H54 (cell line): ENCODE measurements around the gene PRKAA2.

Experiments
- DNase-seq: peaks from one replicate; pipeline ENCODE4 v3.0.0; 2011; ENCODE audit warnings: low spot score, mixed read lengths; ENCODE audit not compliant: insufficient read length
- FAIRE-seq: peaks from 3 replicates; lab custom pipeline; 2011; peaks lifted over from hg19 to GRCh38; lab: Jason Lieb, UNC
- POLR2A ChIP-seq: IDR thresholded peaks from 2 replicates; pipeline ENCODE4 v1.6.1; 2011; ENCODE audit warnings: low read depth, mild to moderate bottlenecking, low read length

The PRKAA2 gene

DNA sequence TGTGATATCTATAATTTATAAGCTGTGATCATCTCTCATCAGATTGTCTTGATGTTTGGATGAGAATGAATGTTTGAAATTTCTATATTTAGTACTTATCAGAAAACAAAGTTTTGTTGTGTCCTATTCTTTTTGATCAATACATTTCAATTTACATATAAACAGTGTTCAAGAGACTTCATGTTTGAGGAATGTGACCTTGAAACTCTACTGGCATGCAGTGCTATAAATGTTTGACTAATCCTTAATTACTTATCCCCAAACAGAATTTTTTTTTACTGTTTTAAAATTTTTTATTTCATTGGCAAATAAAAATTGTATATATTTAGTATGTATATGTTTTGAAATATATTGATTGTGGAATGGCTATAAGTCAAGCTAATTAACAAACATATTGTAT is 1.5 kb upstream of the PRKAA2 start:
- FAIRE-seq (no peak), DNase-seq (no peak)
- no peak for TF ChIP-seq POLR2A

DNA sequence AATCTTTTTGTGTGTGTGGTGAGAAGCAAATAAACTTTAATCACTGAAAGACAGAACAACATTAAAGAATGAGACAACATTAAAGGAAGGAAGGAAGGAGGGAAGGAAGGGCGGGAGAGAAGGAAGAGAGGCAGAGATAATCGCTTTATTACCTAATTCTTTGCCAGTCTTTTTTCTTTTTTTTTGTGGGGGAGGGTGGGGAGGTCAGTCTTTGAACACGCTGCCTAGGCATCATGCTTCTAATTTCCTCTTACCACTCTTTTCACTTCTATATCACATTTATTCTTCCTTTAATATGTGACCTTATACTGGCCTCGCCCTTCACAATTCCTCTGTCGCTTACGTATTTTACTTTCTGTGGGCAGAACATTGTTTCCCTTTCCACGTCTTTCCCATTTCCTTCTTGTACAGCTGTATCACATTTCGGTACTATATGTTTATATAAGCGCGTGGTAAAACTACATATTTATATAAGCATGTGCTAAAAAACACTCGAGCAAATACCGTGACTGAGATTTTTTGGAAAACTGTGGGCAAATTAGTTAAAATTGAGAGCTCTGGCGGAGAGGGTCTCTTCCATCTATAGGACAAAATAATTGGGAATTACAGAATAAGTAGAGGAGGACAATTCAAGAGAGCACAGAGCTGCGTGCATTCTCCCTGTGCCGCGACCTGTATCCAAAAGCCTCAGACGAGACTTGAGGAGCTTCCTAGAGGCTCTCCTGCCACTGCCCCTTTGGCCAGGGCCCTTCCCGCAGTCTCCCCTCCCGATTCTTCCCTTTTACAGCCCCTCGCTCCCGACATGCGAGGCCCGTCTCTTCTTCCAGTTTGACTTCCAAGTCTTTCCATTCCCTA is 823 bp upstream of the PRKAA2 start:
- no peak for DNase-seq
- TF ChIP-seq POLR2A, result no peak
- FAIRE-seq, result no peak

DNA sequence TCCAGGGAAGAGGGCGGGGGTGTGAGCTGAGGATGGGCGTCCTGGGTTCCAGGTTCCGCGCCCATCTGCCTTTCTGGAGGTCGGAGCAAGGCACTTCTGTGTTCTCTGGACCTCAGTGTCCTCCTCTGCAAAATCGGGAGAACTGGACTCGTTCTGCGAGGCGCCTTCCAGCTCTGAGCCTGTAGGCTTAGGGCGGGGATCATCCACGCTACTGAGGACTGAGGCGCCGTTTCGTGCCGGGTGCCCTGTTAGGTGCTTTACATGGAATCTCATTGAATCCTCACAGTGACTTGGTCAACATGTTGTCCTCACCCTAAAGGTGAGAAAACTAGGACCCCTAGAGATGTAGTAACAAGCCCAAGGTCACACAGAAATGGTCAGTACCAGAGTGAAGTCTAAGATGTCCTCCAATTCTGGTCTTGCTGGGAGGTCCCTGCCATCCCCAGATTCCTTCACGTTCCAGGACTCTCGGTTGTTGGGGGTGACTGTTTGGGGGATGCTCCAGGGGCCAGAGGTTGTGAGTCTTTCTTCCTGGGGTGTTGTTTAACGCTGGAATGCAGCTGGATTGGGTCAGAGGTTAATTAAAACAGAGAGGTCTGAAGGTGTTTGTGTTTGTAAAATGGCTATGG is 677 bp downstream of the PRKAA2 start:
- peak; percentile 15 for DNase-seq

DNA sequence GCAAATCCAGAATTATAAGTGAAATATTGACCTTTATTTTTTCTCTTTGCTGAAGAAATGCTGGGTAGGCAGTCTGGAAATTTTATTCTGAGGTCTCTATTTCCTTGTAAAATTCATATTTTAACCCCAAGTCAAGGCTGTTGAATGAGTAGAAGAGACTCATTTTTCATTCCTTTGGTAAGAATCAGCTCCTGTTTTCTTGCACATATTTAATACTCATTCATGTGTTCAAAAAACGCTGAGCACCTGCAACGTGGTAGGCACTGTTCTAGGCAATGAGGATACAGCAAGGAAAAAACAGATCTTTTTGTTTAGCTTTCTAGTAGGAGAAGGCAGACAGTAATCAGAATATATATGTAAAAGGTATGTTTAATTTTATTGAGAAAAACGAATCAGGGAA is 1.5 kb downstream of the PRKAA2 start:
- FAIRE-seq (no peak), DNase-seq (no peak)
- TF ChIP-seq POLR2A, result no peak

More for the DNA sequence above, 677 bp downstream of the PRKAA2 start:
- FAIRE-seq, result peak; percentile 82
- TF ChIP-seq POLR2A, result no peak

DNA sequence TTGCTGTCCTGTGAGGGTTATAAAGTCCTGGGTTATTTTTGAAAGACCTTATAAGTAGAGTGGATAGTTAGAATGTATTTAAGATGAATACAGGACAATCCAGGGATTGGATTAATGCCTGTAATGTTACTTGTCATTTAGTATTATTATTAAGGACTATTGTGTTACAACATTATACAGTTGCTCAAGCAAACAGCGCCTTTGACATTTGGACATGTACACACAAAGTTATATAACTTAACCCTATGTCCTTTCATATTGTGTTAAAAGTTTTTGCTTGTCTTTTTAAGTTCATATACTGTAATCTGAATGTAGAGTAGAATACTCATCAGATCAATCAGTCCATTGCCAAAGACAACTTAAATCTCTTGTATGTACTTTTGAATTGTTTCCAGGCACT is 2.0 kb downstream of the PRKAA2 start:
- no peak for DNase-seq
- no peak for TF ChIP-seq POLR2A
- peak; percentile 36 for FAIRE-seq

DNA sequence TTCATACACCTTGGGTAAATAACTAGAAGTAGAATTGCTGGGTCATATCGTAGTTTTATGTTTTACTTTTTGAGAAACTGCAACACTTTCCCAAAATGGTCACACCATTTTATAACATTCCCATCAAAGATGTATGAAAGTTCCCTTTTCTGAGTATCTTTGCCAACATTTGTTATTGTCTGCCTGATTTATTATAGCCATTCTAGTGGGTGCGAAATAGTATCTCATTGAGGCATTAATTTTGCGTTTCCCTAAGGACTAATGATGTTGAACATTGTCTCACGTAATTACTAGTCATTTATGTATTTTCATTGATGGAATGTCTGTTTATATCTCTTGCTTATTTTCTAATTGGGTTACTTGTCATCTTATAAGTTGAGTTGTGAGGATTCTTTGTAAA is 3.4 kb downstream of the PRKAA2 start:
- DNase-seq (no peak), FAIRE-seq (no peak)
- TF ChIP-seq POLR2A, result no peak

DNA sequence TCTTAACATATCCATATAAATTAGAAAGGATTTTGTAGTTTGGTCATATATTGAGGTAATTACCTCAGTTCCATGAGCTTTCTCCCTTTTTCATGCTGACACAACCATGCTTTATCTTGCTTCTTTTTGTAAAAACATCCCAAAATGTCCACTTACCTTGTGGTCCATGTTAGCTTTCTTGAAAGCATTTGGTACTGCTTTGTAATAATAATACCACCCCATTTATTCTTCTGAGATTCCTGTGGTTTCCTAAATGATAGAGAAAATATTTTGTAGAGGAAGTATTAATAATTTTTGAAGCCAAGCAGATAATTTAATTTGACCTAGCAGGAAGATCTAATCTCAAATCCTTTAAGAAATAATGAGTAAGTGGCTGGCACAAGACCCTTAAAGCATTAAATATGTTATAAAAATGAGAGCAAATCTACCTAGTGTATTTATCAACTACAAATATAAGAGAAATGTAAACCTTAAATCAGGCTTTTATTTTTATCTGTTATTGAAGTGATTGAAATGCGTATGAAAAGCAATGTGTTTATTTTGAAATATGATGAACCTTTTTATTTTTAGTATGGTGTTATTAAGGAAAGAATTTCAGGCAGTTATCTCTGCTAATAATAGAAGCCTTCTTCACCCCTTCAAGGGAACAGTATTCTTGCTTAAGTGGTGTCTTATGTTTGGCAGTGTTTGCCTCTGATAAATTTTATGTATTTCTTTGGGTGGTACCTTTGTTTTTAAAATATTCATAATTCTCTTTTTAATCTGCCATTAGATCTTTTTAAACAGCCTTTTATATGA is 9.2 kb downstream of the PRKAA2 start:
- TF ChIP-seq POLR2A, result no peak
- no peak for FAIRE-seq
- no peak for DNase-seq

DNA sequence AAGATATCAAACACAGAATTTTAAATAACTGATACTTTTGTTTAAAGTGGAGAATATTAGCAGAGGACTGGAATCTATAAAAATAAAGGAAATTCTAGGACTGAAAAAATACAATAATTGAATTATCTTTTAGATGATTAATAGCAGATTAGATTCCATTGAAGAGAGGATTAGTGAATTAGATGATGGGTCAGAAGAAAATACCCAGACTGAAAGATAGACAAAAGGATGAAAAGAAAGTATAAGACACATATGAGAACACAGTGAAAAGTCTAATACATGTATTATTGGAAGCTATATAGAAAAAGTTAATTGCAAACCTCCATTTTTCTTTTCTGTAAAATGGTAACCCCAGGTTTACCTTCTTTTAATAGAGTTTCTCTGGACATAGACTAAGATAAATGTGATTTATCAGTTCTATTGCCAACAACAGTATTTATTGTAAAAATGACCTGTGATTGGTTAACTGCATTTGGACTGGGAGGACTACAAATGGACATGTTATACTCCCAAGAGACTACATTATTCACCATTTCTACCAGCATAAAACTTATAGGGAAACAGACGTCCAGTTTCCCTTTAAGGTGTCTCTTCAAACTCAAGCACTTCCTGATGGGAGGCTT is 11.0 kb downstream of the PRKAA2 start:
- FAIRE-seq, result no peak
- no peak for TF ChIP-seq POLR2A
- DNase-seq, result no peak

DNA sequence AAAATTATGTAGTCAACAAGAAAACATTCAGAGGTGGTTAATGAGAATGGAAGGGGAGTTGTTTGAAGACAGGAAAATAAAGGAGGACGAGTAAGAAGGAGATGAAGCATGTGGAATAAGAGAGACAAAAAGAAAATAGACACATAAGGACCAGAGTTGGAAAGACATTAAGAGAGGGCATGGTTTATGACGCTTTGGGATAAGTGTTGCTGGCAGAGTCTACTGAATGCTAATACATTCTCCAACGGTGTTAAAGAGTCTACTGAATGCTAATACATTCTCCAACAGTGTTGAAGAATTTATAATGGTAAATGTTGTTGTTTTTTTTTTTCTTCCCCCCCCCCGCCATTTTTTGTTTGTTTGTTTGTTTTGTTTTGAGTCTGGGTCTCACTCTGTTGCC is 13.1 kb downstream of the PRKAA2 start:
- FAIRE-seq, result no peak
- TF ChIP-seq POLR2A, result no peak
- no peak for DNase-seq

DNA sequence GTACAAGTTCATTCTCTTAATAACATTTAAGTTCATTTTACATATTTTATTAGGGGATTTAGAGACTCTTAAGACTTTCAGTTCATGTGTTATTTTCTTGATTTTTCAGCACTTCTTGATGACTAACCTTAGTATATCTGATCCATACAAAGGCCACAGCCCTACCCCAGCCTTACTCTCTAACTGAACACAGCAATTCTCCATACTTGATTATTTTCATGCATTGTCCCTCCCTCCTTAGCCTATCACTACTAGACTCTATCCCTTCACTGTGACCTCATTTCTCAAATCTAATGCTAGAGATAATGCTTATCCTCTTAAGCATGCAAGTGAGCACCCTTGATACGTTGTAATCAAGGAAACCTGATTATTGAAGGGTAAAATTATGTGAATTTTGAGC is 15.2 kb downstream of the PRKAA2 start:
- no peak for FAIRE-seq
- no peak for TF ChIP-seq POLR2A
- no peak for DNase-seq

DNA sequence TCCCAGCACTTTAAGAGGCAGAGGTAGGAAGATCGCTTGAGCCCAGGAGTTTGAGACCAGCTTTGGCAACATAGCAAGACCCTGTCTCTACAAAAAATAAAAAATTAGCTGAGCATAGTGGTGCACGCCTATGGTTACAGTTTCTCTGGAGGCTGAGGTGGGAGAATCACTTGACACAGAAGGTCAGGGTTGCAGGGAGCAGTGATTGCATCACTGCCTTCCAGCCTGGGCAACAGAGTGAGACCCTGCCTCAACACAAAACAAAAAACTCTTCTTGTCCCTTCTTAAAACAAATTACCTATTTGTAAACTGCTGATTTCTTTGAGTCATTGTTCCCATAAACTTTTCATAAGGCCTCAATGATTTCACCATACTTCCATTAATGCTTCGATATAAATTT is 18.7 kb downstream of the PRKAA2 start:
- TF ChIP-seq POLR2A, result no peak
- DNase-seq, result no peak
- FAIRE-seq, result no peak

DNA sequence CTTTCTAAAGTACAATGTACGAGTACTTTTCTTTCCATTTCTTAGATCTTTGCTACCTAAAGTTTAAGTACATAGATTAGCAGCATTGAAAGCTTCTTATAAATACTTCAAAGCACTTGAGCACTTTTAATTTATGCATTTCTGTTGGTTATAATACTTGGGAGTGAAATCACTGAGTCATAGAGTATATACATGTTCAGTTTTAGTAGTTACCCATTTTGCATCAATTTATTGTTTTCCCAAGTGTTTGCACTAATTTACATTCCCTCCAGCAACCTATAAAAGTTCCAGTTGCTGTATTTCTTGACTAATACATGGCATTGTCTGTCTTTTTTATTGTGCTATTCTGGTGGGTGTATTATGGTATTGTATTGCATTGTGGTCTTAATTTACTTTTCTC is 20.3 kb downstream of the PRKAA2 start:
- DNase-seq (no peak), FAIRE-seq (no peak)
- no peak for TF ChIP-seq POLR2A

DNA sequence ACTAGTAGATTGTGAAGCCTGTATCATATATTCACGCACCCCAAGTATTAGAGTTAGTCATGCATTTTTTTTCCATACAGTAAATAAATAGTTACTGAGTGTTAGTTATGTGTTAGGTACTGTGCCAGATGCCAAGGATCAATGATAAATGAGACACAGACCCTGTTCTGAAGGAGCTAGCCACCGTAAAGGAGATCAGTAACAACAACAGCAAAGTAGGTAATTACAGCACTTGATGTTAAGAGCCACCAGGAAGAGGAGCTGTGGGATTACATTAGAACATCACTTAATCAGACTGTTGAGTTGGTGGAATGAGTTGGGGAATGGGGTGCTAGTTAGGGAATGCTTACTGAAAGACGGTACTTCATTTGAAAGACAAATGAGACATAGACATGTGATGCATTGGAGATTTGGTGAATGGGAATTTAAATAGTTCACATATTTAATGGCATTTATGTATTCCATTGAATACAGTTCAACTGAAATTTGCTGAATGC is 21.0 kb downstream of the PRKAA2 start:
- no peak for DNase-seq
- TF ChIP-seq POLR2A, result no peak
- no peak for FAIRE-seq

DNA sequence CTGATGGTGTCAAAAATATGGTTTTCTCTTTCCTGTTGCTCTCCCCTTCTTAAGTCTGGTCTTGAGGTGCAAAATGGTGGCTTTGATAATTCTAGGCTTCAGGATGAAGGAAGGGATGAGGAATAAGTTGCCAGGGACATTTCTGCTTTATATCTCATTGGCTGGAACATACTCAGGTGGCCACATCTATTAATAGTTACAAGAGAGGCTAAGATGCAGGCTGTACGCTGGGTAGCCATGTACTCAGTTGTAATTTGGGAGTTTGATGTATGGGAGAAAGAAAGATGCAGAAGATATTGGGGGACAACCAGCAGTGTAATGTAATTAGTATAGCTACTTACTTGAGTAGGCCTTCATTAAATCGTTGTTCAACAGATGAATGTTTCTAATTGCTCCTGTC is 25.2 kb downstream of the PRKAA2 start:
- DNase-seq (no peak), FAIRE-seq (no peak)
- no peak for TF ChIP-seq POLR2A
